ENCODE results near the gene DHRS9.

- TF ChIP-seq CTCF (IDR thresholded peaks at IDR 0.05; ENCODE audit: low read length) (no peak), EZH2phosphoT487 (IDR thresholded peaks at IDR 0.05; ENCODE audit: low read length) (no peak), EZH2 (optimal IDR thresholded peaks at IDR 0.05; ENCODE audit: low read depth, low read length) (no peak)
Measured at GRCh38 chr2:169073211-169073962, 4.0 kb downstream of the DHRS9 start.
